OCI-LY3 (cell line): ENCODE measurements around the gene SPIRE1.

Experiments
- H2AFZ ChIP-seq: fragments of 200-600, 300-600 bp; shearing (Covaris generic); 2 replicates; pipeline ENCODE4 v1.6.0; 2014; ENCODE audit warnings: antibody characterized with exemption, low read depth, low read length
- H3K27ac ChIP-seq: fragments of 200-600, 300-600 bp; sonication (generic); 2 replicates; pipeline ENCODE4 v1.5.1; 2014; ENCODE audit warnings: mild to moderate bottlenecking, low read length, moderate library complexity, mixed read lengths
- H3K27me3 ChIP-seq: fragments of 200-600, 300-600 bp; sonication (generic); 2 replicates; pipeline ENCODE4 v1.6.1; 2014; ENCODE audit warnings: low read depth, low read length, mixed read lengths
- H3K36me3 ChIP-seq: fragments of 200-600, 300-600 bp; sonication (generic); replicated peaks from 2 replicates; pipeline ENCODE3; 2014; ENCODE audit warnings: low read depth, low read length, mixed read lengths
- H3K4me1 ChIP-seq: fragments of 300-600, 200-600 bp; sonication (generic); 2 replicates; pipeline ENCODE4 v1.6.1; 2014; ENCODE audit warnings: low read length, mixed read lengths
- H3K4me2 ChIP-seq: fragments of 200-600, 300-600 bp; sonication (generic); 2 replicates; pipeline ENCODE4 v1.6.1; 2014; ENCODE audit warnings: low read length, mixed read lengths
- H3K4me3 ChIP-seq: fragments of 300-600, 200-600 bp; sonication (generic); 2 replicates; pipeline ENCODE4 v1.5.1; 2014; ENCODE audit warnings: antibody characterized with exemption, mild to moderate bottlenecking, low read length, moderate library complexity
- H3K79me2 ChIP-seq: fragments of 300-600, 200-600 bp; shearing (Covaris generic); 2 replicates; pipeline ENCODE4 v1.6.1; 2014; ENCODE audit warnings: mild to moderate bottlenecking, low read length, mixed read lengths
- H3K9ac ChIP-seq: fragments of 300-600, 200-600 bp; shearing (Covaris generic); 2 replicates; pipeline ENCODE4 v1.6.0; 2014; ENCODE audit warnings: mild to moderate bottlenecking, low read length, moderate library complexity
- H3K9me3 ChIP-seq: fragments of 200-600, 300-600 bp; shearing (Covaris generic); 2 replicates; pipeline ENCODE4 v1.6.1; 2014; ENCODE audit warnings: low read length, mixed read lengths; ENCODE audit not compliant: insufficient read depth
- H4K20me1 ChIP-seq: fragments of 200-600, 300-600 bp; sonication (generic); 2 replicates; pipeline ENCODE4 v1.6.1; 2016; ENCODE audit warnings: low read length, mixed read lengths; ENCODE audit not compliant: insufficient read depth
- EZH2phosphoT487 ChIP-seq: fragments of 200-600 bp; shearing (Covaris generic); IDR thresholded peaks from 2 replicates; pipeline ENCODE4 v1.6.1; 2018; ENCODE audit warnings: antibody characterized with exemption, mixed run types, low read depth
- TF ChIP-seq, protein P1 (sequence below): fragments of 200-600, 300-600 bp; sonication (generic); IDR thresholded peaks from 2 replicates; pipeline ENCODE4 v1.5.1; 2014; ENCODE audit warnings: antibody characterized with exemption, low read length, low read depth

The SPIRE1 gene

DNA sequence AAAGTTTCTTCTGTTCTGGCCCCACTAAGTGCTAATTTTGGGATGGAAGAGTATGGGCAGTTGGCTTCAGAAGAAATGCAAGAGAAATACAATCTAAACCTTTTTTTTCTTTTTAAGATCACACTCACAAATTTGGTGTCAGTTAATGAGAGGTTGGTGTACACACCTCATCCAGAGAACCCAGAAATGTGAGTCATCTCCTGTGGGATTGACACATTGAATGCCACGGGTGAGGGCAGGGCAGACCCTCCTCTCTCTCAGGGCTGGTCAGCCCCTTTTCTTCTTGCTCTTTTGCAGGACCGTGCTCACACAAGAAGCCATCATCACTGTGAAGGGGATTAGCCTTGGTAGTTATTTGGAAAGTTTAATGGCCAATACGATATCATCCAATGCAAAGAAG is 231.0 kb downstream of the SPIRE1 start:
- no peak for TF ChIP-seq EZH2phosphoT487
- TF ChIP-seq, protein P1, sequence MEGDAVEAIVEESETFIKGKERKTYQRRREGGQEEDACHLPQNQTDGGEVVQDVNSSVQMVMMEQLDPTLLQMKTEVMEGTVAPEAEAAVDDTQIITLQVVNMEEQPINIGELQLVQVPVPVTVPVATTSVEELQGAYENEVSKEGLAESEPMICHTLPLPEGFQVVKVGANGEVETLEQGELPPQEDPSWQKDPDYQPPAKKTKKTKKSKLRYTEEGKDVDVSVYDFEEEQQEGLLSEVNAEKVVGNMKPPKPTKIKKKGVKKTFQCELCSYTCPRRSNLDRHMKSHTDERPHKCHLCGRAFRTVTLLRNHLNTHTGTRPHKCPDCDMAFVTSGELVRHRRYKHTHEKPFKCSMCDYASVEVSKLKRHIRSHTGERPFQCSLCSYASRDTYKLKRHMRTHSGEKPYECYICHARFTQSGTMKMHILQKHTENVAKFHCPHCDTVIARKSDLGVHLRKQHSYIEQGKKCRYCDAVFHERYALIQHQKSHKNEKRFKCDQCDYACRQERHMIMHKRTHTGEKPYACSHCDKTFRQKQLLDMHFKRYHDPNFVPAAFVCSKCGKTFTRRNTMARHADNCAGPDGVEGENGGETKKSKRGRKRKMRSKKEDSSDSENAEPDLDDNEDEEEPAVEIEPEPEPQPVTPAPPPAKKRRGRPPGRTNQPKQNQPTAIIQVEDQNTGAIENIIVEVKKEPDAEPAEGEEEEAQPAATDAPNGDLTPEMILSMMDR = no peak

DNA sequence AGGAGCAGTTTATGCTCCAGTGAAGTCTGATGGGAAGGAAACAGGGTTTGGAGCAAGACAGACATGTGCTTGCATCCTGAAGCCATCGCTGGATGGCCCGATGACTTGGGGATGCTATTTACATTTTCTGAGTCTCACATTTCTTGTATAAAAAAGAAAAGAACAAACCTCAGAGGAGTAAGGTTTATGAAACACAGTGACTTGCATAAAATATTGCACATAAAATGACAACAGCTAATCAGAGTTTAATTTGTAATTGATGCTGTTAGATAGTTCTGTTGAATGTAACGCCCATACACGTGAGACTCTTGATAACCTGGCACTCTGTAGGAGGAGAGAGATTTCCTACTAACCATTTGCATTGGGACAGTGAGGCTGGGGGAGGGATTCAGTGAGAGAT is 233.7 kb downstream of the SPIRE1 start:
- Histone ChIP-seq H3K79me2 (no peaks in the 10 kb centered on the region), H3K36me3 (no peaks in the 10 kb centered on the region), H3K4me2 (no peak overlapping the region), H3K9ac (no peak overlapping the region), H3K4me1 (peaks cover 8% of the 10 kb centered on the region), H3K27ac (no peak overlapping the region), H4K20me1 (no peaks in the 10 kb centered on the region), H3K27me3 (no peaks in the 10 kb centered on the region), H3K9me3 (no peaks in the 10 kb centered on the region), H3K4me3 (no peak overlapping the region), H2AFZ (no peak overlapping the region)
- no peak for TF ChIP-seq EZH2phosphoT487
- TF ChIP-seq, protein P1 = no peak

More for the DNA sequence above, 231.0 kb downstream of the SPIRE1 start:
- H3K27me3 ChIP-seq = no peaks in the 10 kb centered on the region
- H3K79me2 ChIP-seq = no peaks in the 10 kb centered on the region
- H3K4me2 ChIP-seq = no peak overlapping the region
- H3K9ac ChIP-seq = no peak overlapping the region
- H3K4me3 ChIP-seq = no peak overlapping the region
- no peaks in the 10 kb centered on the region for H4K20me1 ChIP-seq
- no peaks in the 10 kb centered on the region for H3K4me1 ChIP-seq
- H3K27ac ChIP-seq = no peak overlapping the region
- no peak overlapping the region for H2AFZ ChIP-seq
- peaks cover 10% of the 10 kb centered on the region for H3K36me3 ChIP-seq
- no peaks in the 10 kb centered on the region for H3K9me3 ChIP-seq

DNA sequence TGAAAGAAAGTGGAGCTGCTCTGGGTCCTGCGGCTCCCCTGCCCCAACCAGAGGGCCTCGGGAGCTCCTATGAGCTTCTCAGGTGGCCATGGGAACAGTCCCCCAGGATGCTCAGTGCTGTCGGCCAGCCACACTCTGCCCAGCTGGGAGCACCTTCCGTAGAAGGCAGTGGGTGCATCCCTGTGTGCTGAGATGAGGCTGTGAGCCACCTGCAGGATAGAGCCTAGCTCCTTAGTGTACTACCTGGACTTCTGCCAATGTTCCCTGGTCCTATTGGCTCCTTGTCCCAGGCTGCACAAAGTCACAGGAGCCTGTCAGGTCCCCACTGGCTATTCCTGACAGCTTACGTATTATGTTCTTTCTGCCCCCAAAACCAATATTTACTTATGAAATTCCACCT is 234.1 kb downstream of the SPIRE1 start:
- peaks cover 8% of the 10 kb centered on the region for H3K4me1 ChIP-seq
- TF ChIP-seq EZH2phosphoT487 = no peak
- TF ChIP-seq, protein P1 = no peak
- H3K79me2 ChIP-seq = no peaks in the 10 kb centered on the region

DNA sequence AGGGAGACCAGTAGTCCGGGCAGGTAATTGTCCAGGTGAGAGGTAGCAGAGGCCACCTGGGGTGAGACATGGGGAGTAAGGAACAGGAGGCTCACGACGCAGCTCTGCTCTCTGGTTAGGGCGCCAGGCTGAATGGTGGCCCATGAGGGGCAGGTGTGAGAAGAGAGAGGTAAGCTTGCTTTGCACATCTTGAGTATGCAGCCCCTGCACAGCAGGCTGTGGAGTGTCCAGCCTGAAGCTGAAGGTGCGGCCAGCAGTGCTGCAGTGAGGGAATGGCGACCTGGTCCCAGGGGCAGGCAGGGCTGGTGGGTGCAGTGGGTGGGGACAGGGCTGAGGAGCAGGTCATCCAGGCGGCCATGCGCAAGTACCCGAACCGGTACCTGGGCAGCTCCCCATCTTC is 234.5 kb downstream of the SPIRE1 start:
- TF ChIP-seq EZH2phosphoT487 = no peak
- TF ChIP-seq, protein P1 = no peak
- no peak overlapping the region for H3K4me2 ChIP-seq
- H3K9me3 ChIP-seq = no peaks in the 10 kb centered on the region
- peaks cover 4% of the 10 kb centered on the region; the same call in 1 of the 2 replicates for H3K79me2 ChIP-seq
- no peak overlapping the region for H3K4me3 ChIP-seq
- no peak overlapping the region for H3K27ac ChIP-seq
- H3K36me3 ChIP-seq = peaks cover 2% of the 10 kb centered on the region
- no peaks in the 10 kb centered on the region for H4K20me1 ChIP-seq
- no peak overlapping the region for H3K9ac ChIP-seq
- no peak overlapping the region for H2AFZ ChIP-seq
- peaks cover 8% of the 10 kb centered on the region for H3K4me1 ChIP-seq
- H3K27me3 ChIP-seq = no peaks in the 10 kb centered on the region

More for the DNA sequence above, 234.1 kb downstream of the SPIRE1 start:
- Histone ChIP-seq H2AFZ (no peak overlapping the region), H3K36me3 (no peaks in the 10 kb centered on the region), H3K9ac (no peak overlapping the region), H3K9me3 (no peaks in the 10 kb centered on the region), H3K4me2 (no peak overlapping the region), H3K4me3 (no peak overlapping the region), H4K20me1 (no peaks in the 10 kb centered on the region), H3K27ac (no peak overlapping the region), H3K27me3 (no peaks in the 10 kb centered on the region)
